Measurements from ENCODE around the gene MASP1. TPM values are rescaled to one million over a fixed set of nuclear protein-coding genes. Genes with fewer than 3 reads are reported as not detected.

The MASP1 gene
- total RNA-seq, 4 donors from 2014 or later = 1.6 to 16.7 (median 2.4) TPM

DNA sequence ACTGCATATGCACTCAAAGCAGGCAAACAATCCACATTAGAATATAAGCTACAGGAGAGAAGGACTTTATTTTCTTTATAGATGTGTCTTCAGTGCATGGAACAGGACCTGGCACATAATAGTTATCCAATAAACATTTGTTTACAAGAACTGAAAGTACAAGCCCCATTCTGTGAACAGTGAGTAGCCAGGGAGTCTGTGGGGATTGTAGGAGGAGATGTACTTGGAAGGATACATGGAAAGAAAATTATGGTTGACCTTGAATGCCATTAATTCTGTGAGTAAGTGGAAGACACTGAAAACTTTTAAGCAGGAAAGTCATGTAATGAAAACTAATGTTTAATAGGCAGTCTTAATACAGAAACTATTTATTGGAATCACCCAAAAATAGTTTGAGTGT lies 28.3 kb downstream of the MASP1 start:
- H3K4me3 ChIP-seq (ENCODE audit: low read depth, poor library complexity, severe bottlenecking) = no peak overlapping the region
- no peak for DNase-seq (ENCODE audit: low spot score in 2 of 2)
- TF ChIP-seq POLR2A (IDR thresholded peaks at IDR 0.05) = no peak
- TF ChIP-seq, protein P1, sequence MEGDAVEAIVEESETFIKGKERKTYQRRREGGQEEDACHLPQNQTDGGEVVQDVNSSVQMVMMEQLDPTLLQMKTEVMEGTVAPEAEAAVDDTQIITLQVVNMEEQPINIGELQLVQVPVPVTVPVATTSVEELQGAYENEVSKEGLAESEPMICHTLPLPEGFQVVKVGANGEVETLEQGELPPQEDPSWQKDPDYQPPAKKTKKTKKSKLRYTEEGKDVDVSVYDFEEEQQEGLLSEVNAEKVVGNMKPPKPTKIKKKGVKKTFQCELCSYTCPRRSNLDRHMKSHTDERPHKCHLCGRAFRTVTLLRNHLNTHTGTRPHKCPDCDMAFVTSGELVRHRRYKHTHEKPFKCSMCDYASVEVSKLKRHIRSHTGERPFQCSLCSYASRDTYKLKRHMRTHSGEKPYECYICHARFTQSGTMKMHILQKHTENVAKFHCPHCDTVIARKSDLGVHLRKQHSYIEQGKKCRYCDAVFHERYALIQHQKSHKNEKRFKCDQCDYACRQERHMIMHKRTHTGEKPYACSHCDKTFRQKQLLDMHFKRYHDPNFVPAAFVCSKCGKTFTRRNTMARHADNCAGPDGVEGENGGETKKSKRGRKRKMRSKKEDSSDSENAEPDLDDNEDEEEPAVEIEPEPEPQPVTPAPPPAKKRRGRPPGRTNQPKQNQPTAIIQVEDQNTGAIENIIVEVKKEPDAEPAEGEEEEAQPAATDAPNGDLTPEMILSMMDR (IDR thresholded peaks at IDR 0.05) = no peak
- intact Hi-C loops (cut with DNase I; ENCODE audit: low total_unique reads) = no loop called here

DNA sequence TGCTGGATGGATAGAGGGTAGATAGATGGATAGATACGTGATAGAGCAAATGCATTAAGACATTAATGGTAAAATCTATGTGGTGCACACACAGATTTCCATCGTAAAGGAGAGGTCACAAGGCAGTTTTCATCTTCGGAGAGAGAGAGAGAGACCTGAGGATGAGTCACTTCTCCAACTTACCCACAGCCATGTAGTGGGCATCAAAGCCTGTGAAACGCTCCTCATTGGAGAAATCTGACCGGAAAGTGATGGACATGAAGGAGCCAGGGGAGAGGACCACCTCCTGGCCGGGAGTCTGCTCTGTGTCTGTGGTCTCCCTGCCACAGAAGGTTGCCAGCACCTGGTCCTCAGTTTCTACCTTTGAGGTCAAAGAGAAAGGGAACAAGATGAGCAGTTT lies 29.2 kb downstream of the MASP1 start:
- H3K4me3 ChIP-seq (ENCODE audit: low read depth, poor library complexity, severe bottlenecking) = no peak overlapping the region
- intact Hi-C loops (cut with DNase I; ENCODE audit: low total_unique reads) = no loop called here
- 92 to 93% methylated on average over 6 of the region's 6 CpGs for WGBS, 2 donors
- no peak for TF ChIP-seq POLR2A (IDR thresholded peaks at IDR 0.05)
- TF ChIP-seq, protein P1 (IDR thresholded peaks at IDR 0.05) = no peak
- DNase-seq (ENCODE audit: low spot score in 2 of 2) = no peak

DNA sequence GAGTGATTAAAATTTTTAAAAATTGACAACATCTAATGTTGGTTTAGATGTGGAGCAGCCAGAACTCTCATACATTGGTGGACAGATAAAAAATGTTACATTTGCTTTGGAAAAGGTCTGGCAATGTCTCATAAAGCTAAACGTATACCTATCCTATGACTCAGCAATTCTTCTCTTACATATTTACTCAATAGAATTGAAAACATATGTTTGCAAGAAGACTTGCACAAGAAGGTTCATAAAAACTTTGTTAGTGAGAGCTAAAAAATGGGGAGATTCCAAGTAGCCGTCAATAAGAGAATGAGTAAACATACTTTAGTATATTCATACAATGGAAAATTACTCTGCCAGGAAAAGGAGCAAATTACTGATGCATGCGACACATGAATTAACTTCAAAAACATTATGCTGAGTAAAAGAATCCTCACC lies 30.0 kb downstream of the MASP1 start:
- no peak for DNase-seq (ENCODE audit: low spot score in 2 of 2)
- no peak overlapping the region for H3K4me3 ChIP-seq (ENCODE audit: low read depth, poor library complexity, severe bottlenecking)
- TF ChIP-seq, protein P1 (IDR thresholded peaks at IDR 0.05) = no peak
- no peak for TF ChIP-seq POLR2A (IDR thresholded peaks at IDR 0.05)
- intact Hi-C loops (cut with DNase I; ENCODE audit: low total_unique reads) = no loop called here
- WGBS, 2 donors = 50 to 62% methylated on average over 3 of the region's 3 CpGs

DNA sequence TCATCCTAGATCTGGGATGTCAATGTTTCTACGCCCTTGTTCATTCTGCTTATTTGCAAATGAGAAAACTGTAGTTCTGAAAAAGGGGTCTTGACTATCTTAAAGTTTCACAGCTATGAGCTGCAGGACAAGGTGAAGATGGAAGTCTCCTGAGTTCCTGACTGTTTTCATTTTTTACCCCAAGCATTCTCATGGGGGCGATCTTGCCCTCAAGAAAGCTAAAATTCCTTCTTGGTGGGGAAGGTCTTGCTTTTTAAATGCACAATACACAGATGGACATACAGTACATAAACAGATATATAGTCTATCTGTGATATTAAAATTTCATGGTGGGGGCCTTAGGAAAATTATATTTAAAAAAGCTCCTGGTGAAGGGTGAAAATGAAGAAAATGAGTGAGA lies 32.4 kb downstream of the MASP1 start:
- TF ChIP-seq, protein P1 (IDR thresholded peaks at IDR 0.05) = no peak
- TF ChIP-seq POLR2A (IDR thresholded peaks at IDR 0.05) = no peak
- no peak overlapping the region for H3K4me3 ChIP-seq (ENCODE audit: low read depth, poor library complexity, severe bottlenecking)
- intact Hi-C loops (cut with DNase I; ENCODE audit: low total_unique reads) = no loop called here
- no peak for DNase-seq (ENCODE audit: low spot score in 2 of 2)
- WGBS, 2 donors = 82 to 83% methylated on average over 2 of the region's 2 CpGs

DNA sequence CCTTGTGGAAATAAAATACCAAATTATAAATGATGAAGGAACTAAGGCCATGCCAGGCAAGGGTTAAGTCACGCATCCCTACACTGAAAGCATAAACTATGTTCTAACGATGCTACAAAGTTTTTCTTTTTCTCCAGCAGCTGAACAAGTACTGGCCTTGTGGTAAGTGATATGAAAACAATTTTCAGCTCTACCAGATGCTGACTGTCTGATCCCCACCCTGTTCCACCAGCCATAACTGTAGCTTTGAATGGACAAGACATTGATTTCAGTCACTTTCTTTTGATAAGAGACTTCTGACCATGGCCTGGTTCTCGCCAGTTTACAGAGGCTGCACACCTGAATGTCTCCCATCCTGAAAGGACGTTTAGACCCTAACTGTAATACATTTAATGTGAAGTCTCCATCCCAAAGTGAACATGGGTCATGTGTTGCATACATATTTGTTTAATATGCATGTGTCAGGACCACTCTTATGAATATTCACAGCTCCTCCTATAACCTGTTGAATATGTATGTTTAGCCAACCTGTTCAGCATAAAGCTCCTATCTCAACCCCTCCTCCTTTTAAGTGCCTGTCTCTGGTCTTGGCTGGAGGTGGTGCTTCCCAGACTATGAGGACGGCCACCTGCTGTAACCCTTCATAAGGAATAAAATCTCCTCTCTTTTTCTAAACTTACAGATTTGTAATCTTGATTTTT lies 33.4 kb downstream of the MASP1 start:
- H3K4me3 ChIP-seq (ENCODE audit: low read depth, poor library complexity, severe bottlenecking) = no peak overlapping the region
- no peak for DNase-seq (ENCODE audit: low spot score in 2 of 2)
- WGBS, 2 donors = 67 to 77% methylated on average over 5 of the region's 5 CpGs
- TF ChIP-seq, protein P1 (IDR thresholded peaks at IDR 0.05) = no peak
- intact Hi-C loops (cut with DNase I; ENCODE audit: low total_unique reads) = no loop called here

DNA sequence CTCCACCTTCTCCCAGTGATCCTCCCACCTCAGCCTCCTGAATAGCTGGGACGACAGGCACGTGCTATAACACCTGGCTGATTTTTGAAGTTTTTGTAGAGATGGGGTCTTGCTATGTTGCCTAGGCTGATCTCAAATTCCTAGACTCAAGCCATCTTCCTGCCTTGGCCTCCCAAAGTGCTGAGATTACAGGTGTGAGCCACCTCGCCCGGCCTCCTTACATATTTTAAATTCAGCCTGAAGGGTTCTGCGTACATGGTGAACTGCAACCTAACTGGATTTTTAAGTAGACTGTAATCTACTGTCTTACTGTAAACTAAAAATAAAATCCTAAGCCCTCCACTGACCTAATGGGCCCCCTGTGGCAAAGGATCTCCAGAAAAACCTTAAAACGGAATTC lies 34.1 kb downstream of the MASP1 start:
- WGBS, 2 donors = 94 to 96% methylated on average over 6 of the region's 6 CpGs
- no peak for DNase-seq (ENCODE audit: low spot score in 2 of 2)

More for the DNA sequence above, 34.1 kb downstream of the MASP1 start:
- TF ChIP-seq POLR2A (IDR thresholded peaks at IDR 0.05) = no peak
- intact Hi-C loops (cut with DNase I; ENCODE audit: low total_unique reads) = no loop called here
- H3K4me3 ChIP-seq (ENCODE audit: low read depth, poor library complexity, severe bottlenecking) = no peak overlapping the region

Measured in lower leg skin (tissue), 4 donors.